A673 (cell line): ENCODE measurements around the gene OS9. TPM values are rescaled to one million over a fixed set of nuclear protein-coding genes. Genes with fewer than 3 reads are reported as not detected.

Experiments
- BruUV-seq: library from RNA; stranded (reverse); fragments of 400-500 nt; replicated peaks from 2 replicates; lab custom pipeline; 2021; lab: Mats Ljungman, UMichigan
- CTCF ChIA-PET: fragments of 300-600 bp; sonication (Branson Sonifier 250); formaldehyde crosslinking; loops from one replicate; lab custom pipeline; 2022; ENCODE audit warnings: antibody characterized with exemption; lab: Charles Lee
- POLR2A ChIA-PET: fragments of 300-600 bp; sonication (Branson Sonifier 250); formaldehyde crosslinking; loops from one replicate; lab custom pipeline; 2022; ENCODE audit warnings: antibody characterized with exemption; ENCODE audit not compliant: low non-redundant PET; lab: Charles Lee
- DNase-seq: peaks from one replicate; pipeline ENCODE4 v3.0.0-alpha.2; 2015; ENCODE audit warnings: low spot score
- H3K27ac ChIP-seq: fragments of 200-600 bp; sonication (generic); 2 replicates; pipeline ENCODE4 v1.5.1; 2016; ENCODE audit warnings: mixed run types, low read depth, mild to moderate bottlenecking, mixed read lengths, antibody characterized with exemption, low read length; ENCODE audit not compliant: poor library complexity, severe bottlenecking
- H3K27me3 ChIP-seq: fragments of 200-600 bp; sonication (generic); replicated peaks from 2 replicates; pipeline ENCODE4 v1.6.1; 2017; ENCODE audit warnings: mixed run types, low read depth, mild to moderate bottlenecking, mixed read lengths, antibody characterized with exemption, low read length; ENCODE audit not compliant: insufficient read depth, poor library complexity
- H3K36me3 ChIP-seq: fragments of 200-600 bp; sonication (generic); 2 replicates; pipeline ENCODE4 v1.6.1; 2016; ENCODE audit warnings: mixed run types, mild to moderate bottlenecking, mixed read lengths, antibody characterized with exemption, low read length; ENCODE audit not compliant: insufficient read depth, poor library complexity, severe bottlenecking
- H3K4me1 ChIP-seq: fragments of 200-600 bp; sonication (generic); 2 replicates; pipeline ENCODE4 v1.6.1; 2017; ENCODE audit warnings: mixed run types, mild to moderate bottlenecking, mixed read lengths, antibody characterized with exemption, low read length; ENCODE audit not compliant: insufficient read depth, poor library complexity, severe bottlenecking
- H3K4me3 ChIP-seq: fragments of 200-600 bp; sonication (generic); 2 replicates; pipeline ENCODE4 v1.5.1; 2016; ENCODE audit warnings: low read depth, mixed run types, mild to moderate bottlenecking, mixed read lengths, low read length; ENCODE audit not compliant: poor library complexity, severe bottlenecking
- H3K9me3 ChIP-seq: fragments of 200-600 bp; sonication (generic); 2 replicates; pipeline ENCODE4 v1.6.1; 2016; ENCODE audit warnings: mixed run types, low read depth, mild to moderate bottlenecking, mixed read lengths, antibody characterized with exemption, low read length; ENCODE audit not compliant: poor library complexity, severe bottlenecking
- CTCF ChIP-seq: fragments of 300-800, 200-600 bp; sonication (generic); conservative IDR thresholded peaks from 2 replicates; pipeline ENCODE4 v1.5.1; 2017; ENCODE audit warnings: low read depth, mild to moderate bottlenecking, antibody characterized with exemption, low read length, moderate library complexity, mixed read lengths
- EZH2 ChIP-seq: fragments of 200-600 bp; sonication (generic); IDR thresholded peaks from 2 replicates; pipeline ENCODE4 v1.6.1; 2017; ENCODE audit warnings: borderline replicate concordance, low read depth, mild to moderate bottlenecking, mixed read lengths, antibody characterized with exemption, low read length; ENCODE audit not compliant: poor library complexity, severe bottlenecking
- intact Hi-C: fragments of 100-400 bp; cut with micrococcal nuclease; formaldehyde crosslinking; loops from one replicate; pipeline ENCODE4 v1.10.0; 2022; ENCODE audit not compliant: unreplicated experiment
- total RNA-seq: library from RNA; stranded (reverse); gene quantifications from 2 replicates; pipeline ENCODE4 v1.2.3, GENCODE V29; 2021

Gene OS9
- total RNA-seq, 1 experiment from 2014 or later, result 142 TPM

GRCh38 chr12:57717131-57717530 lies 23.2 kb downstream of the OS9 start:
- BruUV-seq, result no TSS peak
- TF ChIP-seq CTCF, result no peak
- no peak for TF ChIP-seq EZH2
- H3K27ac ChIP-seq, result no peak overlapping the region
- no peak for DNase-seq
- intact Hi-C loops, result no loop called here
- no peak overlapping the region for H3K4me3 ChIP-seq
- H3K27me3 ChIP-seq, result no peaks in the 10 kb centered on the region
- POLR2A ChIA-PET, result no interaction called here
- H3K36me3 ChIP-seq, result peaks cover 15% of the 10 kb centered on the region
- no peaks in the 10 kb centered on the region for H3K4me1 ChIP-seq
- CTCF ChIA-PET, result no interaction called here
- H3K9me3 ChIP-seq, result no peaks in the 10 kb centered on the region

- no peak for DNase-seq
- peaks cover 15% of the 10 kb centered on the region for H3K36me3 ChIP-seq
- intact Hi-C loops, result no loop called here
- TF ChIP-seq EZH2 (no peak), CTCF (no peak)
- CTCF ChIA-PET, result no interaction called here
- POLR2A ChIA-PET, result no interaction called here
- H3K9me3 ChIP-seq, result no peaks in the 10 kb centered on the region
- TSS peak; percentile 39 for BruUV-seq
- H3K27ac ChIP-seq, result no peak overlapping the region
- no peaks in the 10 kb centered on the region for H3K4me1 ChIP-seq
- no peaks in the 10 kb centered on the region for H3K27me3 ChIP-seq
- no peak overlapping the region for H3K4me3 ChIP-seq
Observed at GRCh38 chr12:57717846-57718640, 24.1 kb downstream of the OS9 start.

GRCh38 chr12:57718641-57719528 lies 25.0 kb downstream of the OS9 start:
- intact Hi-C loops, result no loop called here
- Histone ChIP-seq H3K4me3 (no peak overlapping the region), H3K27me3 (no peaks in the 10 kb centered on the region), H3K36me3 (peaks cover 15% of the 10 kb centered on the region), H3K27ac (no peak overlapping the region), H3K9me3 (no peaks in the 10 kb centered on the region), H3K4me1 (no peaks in the 10 kb centered on the region)
- BruUV-seq, result no TSS peak
- no peak for DNase-seq
- POLR2A ChIA-PET, result no interaction called here
- TF ChIP-seq EZH2, result no peak
- no peak for TF ChIP-seq CTCF
- CTCF ChIA-PET, result no interaction called here
